KBM-7 (cell line): Measurements from ENCODE around the gene TOP3B.

Source experiments
- DNase-seq: peaks from one replicate; pipeline ENCODE4 v3.0.0-alpha.2; 2015
- in situ Hi-C: fragments of 300-500 bp; cut with MboI; formaldehyde crosslinking; loops from 2 replicates; pipeline ENCODE4 v1.14.3; 2020; ENCODE audit warnings: low sequenced_read_pairs, low pct_unique_long_range_greater_than_20kb, mixed read lengths

Gene TOP3B

DNA sequence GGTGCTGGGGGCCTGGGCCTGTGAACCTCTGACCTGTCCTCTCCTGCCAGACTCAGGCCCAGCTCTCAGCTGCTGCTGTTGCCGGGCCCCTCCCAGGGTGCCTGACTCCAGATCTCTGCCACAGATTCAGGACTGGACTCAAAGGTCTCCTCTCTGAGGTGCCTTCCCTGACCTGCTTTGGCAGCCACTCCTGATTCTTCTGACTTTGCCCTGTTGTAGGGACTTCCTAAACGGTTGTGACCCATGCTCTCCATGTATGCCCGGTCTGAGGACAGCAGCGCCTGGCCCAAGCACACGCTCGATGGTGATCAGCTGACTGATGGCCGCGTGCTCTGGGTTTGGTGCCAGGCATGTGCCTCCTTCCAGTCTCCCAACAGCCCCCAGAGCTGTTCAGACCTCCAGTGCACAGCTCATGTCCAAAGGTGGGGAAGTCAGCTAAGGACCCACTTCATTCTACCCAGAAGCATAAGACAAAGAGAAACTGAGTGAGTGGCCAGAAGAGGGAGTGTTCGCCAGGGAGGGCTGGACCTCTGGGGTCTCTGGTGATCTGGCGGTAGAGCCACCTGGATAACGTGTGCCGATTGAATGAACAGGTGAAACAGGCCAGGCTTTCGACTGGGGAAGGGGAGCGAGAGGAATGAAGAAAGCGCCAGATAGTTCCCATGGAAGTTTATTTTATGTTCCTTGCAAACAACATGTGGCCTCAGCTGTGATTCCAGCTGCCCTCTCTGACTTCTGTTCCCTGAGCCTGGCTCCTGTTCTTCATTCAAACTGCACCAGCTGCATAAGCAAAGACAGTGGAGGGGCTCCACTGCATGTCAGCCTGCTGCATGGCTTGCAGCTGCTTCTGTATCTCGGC, 8.1 kb upstream of the TOP3B start:
- in situ Hi-C loops: no loop called here
- no peak for DNase-seq

DNA sequence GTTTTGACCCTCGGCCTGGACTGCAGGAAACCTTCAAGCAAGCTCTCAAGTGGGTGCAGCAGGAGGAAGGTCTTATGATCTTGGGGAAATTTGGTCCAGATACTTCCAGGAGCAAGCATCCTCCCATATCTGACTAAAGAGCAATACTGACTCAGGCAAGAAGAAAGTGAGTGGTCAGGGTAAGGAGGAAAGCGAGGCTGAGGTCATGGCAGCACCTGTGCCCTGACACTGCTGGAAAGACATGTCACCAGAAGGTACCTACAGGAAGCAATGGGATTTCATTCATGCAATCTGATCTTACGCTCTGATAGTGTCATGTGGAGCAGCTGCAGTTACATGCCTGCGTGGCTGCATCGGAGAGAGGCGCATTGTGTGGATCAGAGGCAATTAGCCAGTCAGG, 6.5 kb upstream of the TOP3B start:
- DNase-seq: no peak
- in situ Hi-C loops: no loop called here

DNA sequence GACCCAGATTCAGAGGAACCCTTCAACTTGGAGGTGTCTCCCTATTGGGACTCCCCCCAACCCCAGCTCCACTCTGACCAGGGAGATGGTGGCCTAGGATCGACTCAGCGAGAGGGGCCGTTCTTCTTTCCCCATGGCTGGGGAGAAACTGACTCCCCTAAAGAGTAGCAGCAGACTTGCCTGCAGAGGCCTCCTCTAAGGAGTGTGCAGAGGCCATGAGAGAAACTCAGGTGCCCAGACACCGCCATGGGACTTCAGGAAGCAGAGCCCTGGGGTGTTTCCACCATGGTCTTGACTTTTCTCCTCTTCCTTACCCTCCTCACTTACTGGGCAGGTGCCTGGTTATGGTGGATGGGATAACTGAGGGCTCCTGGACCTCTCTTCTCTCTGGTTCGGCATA, 2.6 kb upstream of the TOP3B start:
- in situ Hi-C loops: no loop called here
- no peak for DNase-seq

DNA sequence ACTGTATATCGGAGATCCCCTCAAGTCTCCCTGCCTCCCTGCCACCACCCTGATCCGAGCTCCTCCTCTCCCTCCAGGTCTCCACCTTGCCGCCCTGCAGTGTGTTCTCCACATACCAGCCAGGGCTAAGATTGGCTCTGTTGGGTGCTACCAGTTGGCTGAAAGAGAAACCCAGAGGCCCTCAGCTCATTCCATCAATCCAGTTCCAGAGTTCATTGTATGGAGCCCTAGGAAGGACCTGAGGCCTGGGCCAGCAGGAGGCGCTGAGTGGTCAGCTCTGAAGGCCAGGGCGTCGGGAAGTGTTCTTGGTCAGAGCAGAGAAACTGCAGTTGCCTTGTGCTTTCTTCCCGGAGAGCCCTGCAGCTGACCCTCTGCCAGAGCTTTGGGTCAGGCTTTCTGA, 2.2 kb upstream of the TOP3B start:
- in situ Hi-C loops: no loop called here
- DNase-seq: no peak

DNA sequence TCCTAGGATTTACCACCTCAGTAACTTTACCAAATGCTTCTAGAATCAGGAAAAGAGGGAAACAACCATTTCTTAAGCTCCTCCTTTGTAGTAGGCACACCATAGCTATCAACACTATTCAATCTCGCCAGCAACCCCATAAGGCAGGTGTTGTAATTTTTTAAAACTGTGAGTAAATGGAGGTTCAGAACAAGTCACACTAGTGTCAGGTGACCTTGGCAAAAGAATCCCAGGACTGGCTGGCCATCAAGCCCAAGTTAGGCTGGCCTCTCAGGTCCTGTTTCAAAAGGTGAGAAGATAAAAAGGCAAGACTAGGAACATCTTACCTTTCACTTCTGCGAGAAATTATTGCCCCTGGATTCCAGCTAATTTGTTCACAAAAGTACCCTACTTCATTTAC, 713 bp downstream of the TOP3B start:
- in situ Hi-C loops: no loop called here
- DNase-seq: no peak

DNA sequence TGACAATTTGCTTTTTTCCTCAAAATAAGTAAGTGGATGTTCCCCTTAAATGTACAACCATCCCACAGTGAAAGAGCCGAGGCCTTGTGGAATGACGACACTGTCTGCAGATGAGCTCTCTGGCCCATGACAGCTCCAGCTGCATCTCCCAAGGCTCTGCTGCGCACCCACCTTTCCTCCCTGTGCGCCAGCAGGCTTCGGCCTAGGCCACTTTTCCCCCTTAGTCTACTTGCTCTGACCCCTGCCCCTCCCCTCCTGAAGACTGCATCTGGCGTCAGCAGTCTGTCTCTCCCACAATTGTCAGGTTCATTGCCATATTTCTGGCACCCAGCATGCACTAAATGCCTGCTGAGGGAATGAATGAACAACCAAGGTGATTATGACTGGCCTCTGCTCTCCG, 2.0 kb downstream of the TOP3B start:
- no peak for DNase-seq

DNA sequence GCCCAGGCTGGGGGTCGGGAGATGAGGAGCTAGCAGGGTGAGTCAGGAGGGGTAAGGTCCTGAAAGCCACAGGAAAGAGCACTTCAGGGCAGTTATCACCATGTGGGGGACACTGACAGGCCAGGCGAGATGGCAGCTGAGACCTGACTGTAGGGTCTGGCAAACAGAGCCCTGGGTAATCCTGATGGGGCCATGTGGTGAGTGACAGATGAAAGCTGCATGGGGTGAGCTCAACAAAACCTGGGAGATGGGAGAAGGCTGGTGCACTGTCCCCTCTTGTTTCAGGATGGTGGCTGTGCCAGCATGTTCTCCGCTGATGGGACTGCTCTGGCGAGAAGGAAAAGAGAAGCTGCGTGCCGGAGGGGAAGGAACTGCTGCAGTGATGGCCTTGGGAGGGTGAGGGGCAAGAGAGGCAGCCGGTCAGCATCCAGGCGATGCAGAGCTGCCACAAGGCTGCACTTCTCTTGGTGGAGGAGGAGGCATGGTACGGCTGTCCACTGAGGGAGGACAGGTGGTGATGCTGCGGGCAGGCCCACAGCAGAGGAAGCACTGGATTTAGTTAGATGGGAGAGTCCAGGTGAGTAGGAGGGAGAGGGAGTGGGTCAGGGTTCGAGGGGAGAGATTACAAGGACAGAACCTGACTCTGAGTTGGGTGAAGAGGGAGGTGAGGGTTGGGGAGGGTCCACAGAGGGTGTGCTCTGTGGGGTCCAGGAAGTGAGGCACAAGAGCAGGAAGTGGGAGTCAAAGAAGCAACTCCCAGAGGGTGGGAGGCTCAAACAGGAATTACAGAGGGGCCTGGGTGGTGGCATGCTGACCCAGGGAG, 3.8 kb downstream of the TOP3B start:
- in situ Hi-C loops: no loop called here
- DNase-seq: no peak

More for the DNA sequence above, 2.0 kb downstream of the TOP3B start:
- in situ Hi-C loops: no loop called here

DNA sequence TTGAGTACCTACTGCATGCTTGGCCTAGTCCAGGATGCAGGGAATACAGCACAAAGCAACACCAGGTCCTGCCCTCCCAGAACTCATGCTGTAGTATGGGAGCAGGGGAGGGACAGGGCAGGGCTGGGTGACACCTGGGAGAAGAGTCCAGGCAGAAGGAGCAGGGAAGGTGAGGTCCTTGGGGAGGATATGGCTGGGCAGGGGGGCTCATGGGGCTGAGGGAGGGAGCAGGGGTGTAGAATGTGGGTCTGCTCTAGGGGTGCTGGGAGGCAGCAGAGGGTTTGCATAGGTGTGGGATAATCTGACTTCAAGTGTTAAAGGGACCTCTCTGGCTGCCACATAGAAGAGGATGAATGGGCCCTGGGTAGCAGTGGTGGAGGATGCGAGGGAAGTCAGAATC, 4.8 kb downstream of the TOP3B start:
- in situ Hi-C loops: no loop called here

DNA sequence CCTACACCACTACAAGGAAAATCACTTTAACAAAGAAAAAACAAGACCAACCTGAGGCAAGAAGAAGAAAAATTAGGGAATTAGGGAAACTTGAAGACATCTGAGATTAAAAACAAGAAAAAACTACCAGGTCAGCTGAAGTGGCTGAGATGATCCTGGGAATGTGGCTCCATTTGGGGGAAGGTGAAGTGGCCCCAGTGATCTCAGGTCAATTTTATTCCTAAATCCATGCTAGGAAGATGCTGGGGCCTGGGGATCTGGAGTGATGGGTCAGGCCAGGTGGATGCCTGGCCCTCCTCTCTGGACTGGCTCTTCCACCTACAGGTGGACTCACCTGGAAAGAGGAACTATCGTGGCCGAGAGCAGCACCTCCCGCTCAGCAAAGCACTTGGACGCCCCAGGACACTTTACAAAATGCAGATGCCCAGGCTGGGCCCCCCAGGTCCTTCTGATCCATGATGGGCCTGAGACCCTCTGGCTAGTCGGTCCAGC, 6.7 kb downstream of the TOP3B start:
- in situ Hi-C loops: no loop called here
- no peak for DNase-seq

More for the DNA sequence above, 4.8 kb downstream of the TOP3B start:
- no peak for DNase-seq

DNA sequence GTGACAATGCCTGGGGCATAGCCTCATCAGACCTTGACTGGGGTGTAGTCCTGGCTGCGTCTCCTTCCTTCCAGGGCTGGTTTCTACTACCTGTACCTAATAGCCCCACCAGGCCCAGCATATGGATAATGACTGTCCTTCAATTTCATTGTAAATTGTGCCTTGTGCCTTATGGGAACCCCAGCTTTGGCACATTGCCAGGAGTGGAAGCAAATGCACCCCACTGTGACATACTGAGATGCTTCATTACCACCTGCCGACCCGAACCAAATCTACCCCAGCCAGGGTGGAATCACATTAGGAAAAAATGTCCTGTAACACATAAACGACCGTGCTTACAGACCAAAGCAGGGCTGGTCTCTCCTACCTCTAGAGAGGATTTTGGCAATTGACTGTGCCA, 7.3 kb downstream of the TOP3B start:
- in situ Hi-C loops: no loop called here
- no peak for DNase-seq

DNA sequence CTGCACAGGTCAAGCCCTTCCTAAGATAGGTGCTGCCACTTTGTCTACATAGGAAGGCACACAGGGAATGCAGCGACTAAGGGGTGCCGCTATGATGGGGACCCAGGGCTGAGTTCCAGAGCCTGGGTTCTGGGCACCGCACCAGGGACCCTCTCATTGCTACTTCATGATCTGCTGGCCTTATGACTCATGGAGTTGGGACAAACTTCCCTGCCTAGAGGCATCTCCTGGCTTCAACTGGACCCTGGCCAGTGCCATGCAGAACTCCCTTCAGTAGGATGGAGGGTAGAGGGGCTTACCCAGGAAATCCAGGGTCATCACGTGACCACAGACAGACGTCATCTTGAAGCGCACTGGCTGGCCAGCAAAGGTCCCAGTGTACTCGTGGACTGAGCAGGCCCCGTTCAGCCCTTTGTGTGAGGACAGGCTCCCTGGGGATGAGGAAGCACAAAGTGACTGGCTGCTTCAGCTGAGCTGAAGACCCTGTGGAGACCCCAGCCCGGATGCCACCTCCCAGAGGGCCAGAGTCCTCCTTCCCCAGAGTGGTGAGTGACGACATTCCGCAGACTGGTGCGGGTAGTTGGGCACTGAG, 8.4 kb downstream of the TOP3B start:
- no peak for DNase-seq
- in situ Hi-C loops: no loop called here

DNA sequence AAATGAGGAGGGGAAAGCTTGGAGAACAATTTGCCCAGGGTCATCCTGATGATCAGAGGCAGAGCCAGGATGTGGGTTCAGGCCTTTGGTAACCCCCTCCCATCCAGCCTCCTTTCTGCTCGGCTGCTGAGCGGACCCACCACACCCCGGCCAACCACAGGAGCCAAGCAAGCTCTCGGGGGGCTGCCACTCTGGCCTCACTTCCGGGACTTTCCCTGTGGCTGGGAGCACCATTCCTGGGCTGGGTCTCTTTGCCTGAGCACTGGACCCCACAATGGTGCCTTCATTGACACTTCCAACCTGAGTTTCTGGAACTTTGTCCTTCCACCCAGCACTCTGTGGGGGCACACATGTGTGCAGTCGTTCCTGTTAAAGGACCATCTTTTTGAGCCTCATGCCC, 9.8 kb downstream of the TOP3B start:
- no peak for DNase-seq
- in situ Hi-C loops: no loop called here

DNA sequence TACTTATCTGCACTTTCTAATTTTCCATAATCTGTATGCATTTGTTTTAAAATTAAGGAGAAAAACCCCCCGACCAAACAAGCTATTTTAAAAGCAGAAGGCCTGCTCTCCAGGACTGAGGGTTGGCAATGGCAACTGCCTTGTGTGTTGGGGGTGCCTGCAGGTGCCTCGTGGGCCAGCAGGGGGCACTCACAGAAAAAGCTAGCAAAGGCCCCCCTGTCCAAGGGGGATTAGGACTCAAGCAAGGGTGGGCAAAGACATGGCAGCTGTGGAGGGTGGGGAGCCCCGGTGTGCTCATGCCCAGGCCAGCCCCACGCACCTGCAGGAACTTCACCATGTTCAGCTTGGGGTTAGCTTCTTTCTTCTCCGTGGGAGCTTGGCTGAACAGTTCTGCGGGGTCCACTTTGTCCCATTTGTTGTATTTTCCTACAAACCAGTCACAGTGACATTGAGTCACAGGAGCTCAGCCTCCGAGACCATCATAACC, 10.3 kb downstream of the TOP3B start:
- in situ Hi-C loops: no loop called here
- DNase-seq: peak; percentile 66

DNA sequence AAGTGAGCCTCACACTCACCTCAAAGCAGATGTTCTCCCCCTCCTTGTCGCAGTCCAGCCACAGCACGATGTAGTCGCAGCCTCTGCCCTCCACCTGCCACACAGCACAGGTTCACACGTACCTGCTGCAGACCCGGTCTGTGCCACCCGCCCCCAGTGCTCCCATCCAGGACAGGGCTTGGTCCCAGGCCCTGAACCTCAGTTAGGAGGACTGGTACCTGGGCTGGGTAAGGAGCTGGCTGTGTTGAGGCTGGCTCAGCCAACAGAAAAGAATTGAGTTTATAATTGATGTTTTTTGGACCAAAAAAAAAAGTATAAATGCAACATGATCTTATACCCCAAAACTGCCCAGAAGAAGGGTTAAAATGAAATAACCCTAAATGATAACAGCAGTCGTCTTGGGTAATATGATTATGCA, 10.7 kb downstream of the TOP3B start:
- no peak for DNase-seq
- in situ Hi-C loops: no loop called here

DNA sequence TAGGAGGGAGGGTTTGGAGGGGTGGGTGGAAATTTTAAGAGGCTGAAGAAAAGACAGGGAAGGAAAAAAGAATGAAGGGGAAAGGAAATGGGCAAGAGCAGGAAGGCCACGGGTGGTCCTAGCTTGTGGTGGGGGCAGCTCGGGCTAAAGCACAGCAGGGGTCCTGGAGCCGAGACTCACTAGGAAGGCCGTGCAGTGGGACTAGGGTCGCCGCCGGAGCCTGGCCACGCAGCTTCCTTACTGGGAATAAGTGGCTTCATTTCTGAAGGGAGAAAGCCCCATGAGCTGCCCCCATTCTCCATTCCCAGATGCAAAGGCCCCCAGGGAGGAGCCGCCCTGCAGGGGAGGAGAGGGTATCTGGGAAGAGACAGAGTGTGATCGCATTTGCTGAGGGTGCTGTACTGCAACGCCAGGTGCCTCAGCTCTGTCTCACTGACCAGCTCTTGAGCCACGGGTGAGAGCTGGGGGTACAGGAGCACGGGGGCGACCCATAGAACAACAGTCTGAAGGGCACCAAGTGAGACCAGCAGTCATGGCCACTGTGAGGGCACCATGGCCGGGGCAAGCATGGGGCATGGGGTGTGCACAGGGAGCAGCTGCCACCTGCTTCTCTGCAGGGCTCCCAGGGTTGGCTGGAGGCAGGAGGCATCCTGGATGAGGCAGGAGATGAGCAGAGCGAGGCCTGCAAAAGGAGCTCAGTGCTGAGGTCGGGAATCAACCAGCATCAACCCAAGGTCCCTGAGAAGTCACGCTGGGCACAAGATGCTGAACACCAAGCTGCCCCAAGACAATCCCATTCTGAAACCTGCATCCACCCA, 11.6 kb downstream of the TOP3B start:
- in situ Hi-C loops: no loop called here

DNA sequence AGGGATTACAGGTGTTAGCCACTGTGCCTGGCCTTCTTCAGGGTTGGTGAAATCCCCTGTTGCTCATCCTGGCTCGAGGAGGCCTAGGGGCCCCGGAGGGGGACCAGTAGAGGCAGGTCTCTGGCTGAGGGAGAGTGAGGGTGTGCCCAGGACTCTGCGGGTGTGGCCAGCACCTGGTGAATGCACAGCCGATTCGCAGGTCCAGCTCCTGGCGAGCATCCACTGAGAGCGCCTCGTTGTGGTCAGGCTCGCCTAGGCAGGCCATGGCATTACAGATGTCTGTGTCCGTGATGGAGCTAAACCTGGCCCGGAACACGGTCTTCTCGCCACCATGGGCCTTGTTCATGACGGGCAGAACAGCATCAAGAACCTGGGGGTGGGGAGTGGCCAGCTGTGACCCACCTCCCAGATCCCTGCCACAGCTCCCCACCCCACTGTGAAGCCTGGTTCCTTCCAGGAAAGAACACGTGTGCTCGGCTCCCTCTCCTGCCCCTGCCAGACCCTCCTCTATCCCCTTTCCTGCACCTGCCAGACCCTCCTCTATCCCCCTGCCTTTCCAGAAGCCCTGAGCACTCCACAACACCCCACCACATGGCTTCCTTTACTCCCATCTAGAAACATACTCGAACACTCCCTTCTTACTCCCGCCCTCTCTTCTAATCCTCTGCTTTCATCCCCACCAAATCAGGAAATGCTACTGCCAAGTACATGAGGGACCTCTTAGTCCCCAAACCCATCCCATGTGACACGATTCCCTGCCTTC, 12.4 kb downstream of the TOP3B start:
- no peak for DNase-seq
- in situ Hi-C loops: no loop called here

More for the DNA sequence above, 11.6 kb downstream of the TOP3B start:
- no peak for DNase-seq

DNA sequence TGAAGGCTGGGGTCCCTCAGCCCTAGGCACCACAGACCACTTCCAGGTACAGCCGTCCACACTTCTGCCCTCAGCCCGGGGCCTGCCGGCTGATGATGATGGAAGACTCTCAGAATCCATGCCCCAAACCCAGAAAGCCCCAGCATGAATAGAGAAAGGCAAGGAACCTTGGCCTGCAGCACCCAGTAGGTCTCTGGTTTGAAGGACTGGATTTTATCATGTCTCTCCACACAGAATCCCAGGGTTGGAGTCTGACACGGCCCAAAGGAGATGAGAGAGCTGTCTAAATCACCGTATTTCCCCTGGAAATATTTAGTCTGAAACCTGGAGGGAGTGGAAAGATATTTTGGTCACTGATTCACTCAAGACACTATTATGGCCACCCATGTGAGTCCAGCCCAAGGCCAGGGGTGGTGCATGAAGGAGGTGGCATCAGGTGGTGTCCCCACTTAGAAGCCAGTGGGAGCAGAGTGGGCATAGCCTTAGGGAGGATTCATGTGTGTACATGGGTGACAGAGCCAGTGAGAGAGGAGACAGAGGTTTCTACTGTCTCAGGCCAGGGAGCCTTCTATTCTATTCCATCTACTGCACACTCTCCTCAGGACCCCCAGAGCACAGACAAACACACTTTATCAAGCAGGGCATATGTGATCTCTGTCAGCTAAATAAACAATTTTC, 14.0 kb downstream of the TOP3B start:
- in situ Hi-C loops: no loop called here
- DNase-seq: no peak
